ENCODE measurements around the gene NBEA. TPM values are rescaled to one million over a fixed set of nuclear protein-coding genes. Genes with fewer than 3 reads are reported as not detected.

NBEA gene
- total RNA-seq, 2 donors from 2014 or later, result 17.5 to 24.7 TPM

GRCh38 chr13:35354882-35355281 lies 412.8 kb downstream of the NBEA start:
- H3K27me3 ChIP-seq, result no peaks in the 10 kb centered on the region

GRCh38 chr13:35356572-35356971 lies 414.5 kb downstream of the NBEA start:
- no peaks in the 10 kb centered on the region for H3K9me3 ChIP-seq
- TF ChIP-seq, protein P1, sequence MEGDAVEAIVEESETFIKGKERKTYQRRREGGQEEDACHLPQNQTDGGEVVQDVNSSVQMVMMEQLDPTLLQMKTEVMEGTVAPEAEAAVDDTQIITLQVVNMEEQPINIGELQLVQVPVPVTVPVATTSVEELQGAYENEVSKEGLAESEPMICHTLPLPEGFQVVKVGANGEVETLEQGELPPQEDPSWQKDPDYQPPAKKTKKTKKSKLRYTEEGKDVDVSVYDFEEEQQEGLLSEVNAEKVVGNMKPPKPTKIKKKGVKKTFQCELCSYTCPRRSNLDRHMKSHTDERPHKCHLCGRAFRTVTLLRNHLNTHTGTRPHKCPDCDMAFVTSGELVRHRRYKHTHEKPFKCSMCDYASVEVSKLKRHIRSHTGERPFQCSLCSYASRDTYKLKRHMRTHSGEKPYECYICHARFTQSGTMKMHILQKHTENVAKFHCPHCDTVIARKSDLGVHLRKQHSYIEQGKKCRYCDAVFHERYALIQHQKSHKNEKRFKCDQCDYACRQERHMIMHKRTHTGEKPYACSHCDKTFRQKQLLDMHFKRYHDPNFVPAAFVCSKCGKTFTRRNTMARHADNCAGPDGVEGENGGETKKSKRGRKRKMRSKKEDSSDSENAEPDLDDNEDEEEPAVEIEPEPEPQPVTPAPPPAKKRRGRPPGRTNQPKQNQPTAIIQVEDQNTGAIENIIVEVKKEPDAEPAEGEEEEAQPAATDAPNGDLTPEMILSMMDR (IDR thresholded peaks at IDR 0.05), result no peak
- no peak overlapping the region for H3K27ac ChIP-seq
- no peaks in the 10 kb centered on the region for H3K4me1 ChIP-seq
- H3K4me3 ChIP-seq, result no peak overlapping the region
- no peaks in the 10 kb centered on the region for H3K27me3 ChIP-seq
- DNase-seq (ENCODE audit: low spot score), result no peak
- H3K36me3 ChIP-seq, result no peaks in the 10 kb centered on the region

More at GRCh38 chr13:35354882-35355281, 412.8 kb downstream of the NBEA start:
- no peaks in the 10 kb centered on the region for H3K4me1 ChIP-seq
- DNase-seq (ENCODE audit: low spot score), result no peak
- H3K9me3 ChIP-seq, result no peaks in the 10 kb centered on the region
- TF ChIP-seq, protein P1 (IDR thresholded peaks at IDR 0.05), result no peak
- H3K36me3 ChIP-seq, result no peaks in the 10 kb centered on the region
- H3K27ac ChIP-seq, result no peak overlapping the region
- no peak overlapping the region for H3K4me3 ChIP-seq

GRCh38 chr13:35365883-35366282 lies 423.8 kb downstream of the NBEA start:
- no peak for DNase-seq (ENCODE audit: low spot score)
- TF ChIP-seq, protein P1 (IDR thresholded peaks at IDR 0.05), result no peak
- Histone ChIP-seq H3K4me3 (no peak overlapping the region), H3K27me3 (no peaks in the 10 kb centered on the region), H3K9me3 (peaks cover 0 to 22% of the 10 kb centered on the region in 2 donors), H3K4me1 (no peaks in the 10 kb centered on the region), H3K27ac (no peak overlapping the region), H3K36me3 (no peaks in the 10 kb centered on the region)

GRCh38 chr13:35367586-35367985 lies 425.5 kb downstream of the NBEA start:
- H3K36me3 ChIP-seq, result no peaks in the 10 kb centered on the region
- H3K4me3 ChIP-seq, result no peak overlapping the region
- H3K4me1 ChIP-seq, result no peaks in the 10 kb centered on the region
- peaks cover 0 to 34% of the 10 kb centered on the region in 2 donors for H3K9me3 ChIP-seq
- no peaks in the 10 kb centered on the region for H3K27me3 ChIP-seq
- H3K27ac ChIP-seq, result no peak overlapping the region
- DNase-seq (ENCODE audit: low spot score), result no peak
- TF ChIP-seq, protein P1 (IDR thresholded peaks at IDR 0.05), result no peak

DNA sequence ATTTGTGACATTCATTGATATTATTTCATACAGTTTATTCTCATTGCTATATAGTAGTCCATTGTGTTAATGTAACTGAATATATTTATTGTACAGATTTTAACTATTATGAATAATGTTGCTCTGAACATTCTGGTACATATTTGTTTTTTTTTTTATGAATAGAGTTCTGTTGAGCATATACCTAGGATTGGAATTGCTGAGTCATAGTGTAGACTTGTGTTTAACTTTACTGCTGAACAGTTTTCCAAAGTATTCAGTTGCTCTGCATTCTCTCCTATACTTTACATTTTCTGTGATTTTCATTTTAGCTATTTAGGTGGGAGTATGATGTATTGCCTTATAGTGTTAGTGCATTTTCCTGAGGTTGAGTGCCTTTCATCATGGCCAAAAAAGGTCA lies 436.9 kb downstream of the NBEA start:
- TF ChIP-seq, protein P1 (IDR thresholded peaks at IDR 0.05), result no peak
- Histone ChIP-seq H3K9me3 (no peaks in the 10 kb centered on the region), H3K4me3 (no peak overlapping the region), H3K27ac (no peak overlapping the region), H3K4me1 (no peaks in the 10 kb centered on the region), H3K27me3 (no peaks in the 10 kb centered on the region), H3K36me3 (no peaks in the 10 kb centered on the region)
- no peak for DNase-seq (ENCODE audit: low spot score)

DNA sequence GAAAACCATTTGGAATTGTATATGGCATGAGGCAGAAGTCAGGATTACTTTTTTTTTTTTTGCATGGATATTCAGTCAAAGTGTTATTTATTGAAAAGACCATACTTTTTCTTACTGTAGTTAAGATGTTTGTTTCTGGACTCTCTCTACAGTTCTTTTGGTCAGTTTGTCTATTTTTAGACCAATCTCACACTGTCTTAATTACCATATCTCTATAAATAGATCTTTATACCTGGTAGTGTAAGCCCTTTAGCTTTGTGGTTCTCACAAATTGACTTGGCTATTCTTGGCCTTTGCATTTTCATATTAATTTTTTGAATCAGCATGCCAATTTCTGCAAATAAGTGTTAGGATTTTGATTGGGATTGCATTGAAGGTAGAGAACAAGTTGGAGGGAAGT lies 437.6 kb downstream of the NBEA start:
- no peak overlapping the region for H3K4me3 ChIP-seq
- no peak for DNase-seq (ENCODE audit: low spot score)
- no peaks in the 10 kb centered on the region for H3K27me3 ChIP-seq
- H3K4me1 ChIP-seq, result no peaks in the 10 kb centered on the region
- no peaks in the 10 kb centered on the region for H3K36me3 ChIP-seq
- no peak overlapping the region for H3K27ac ChIP-seq
- TF ChIP-seq, protein P1 (IDR thresholded peaks at IDR 0.05), result no peak
- no peaks in the 10 kb centered on the region for H3K9me3 ChIP-seq

Data from right atrium auricular region (tissue), 2 donors.